Mesenchymal stem cell (in vitro differentiated cells and primary cell): Measurements from ENCODE around the gene CORO1C.

Experiments
- DNase-seq: peaks from one replicate; pipeline ENCODE4 v3.0.0-alpha.2; 2013
- H2AFZ ChIP-seq: one replicate; pipeline ENCODE4 v1.6.1; 2013; ENCODE audit warnings: low read depth, mild to moderate bottlenecking, control low read depth, inconsistent platforms, low read length, moderate library complexity
- H2AK5ac ChIP-seq: 2 replicates; pipeline ENCODE4 v1.6.1; 2013; ENCODE audit warnings: low read length, moderate library complexity, mild to moderate bottlenecking, inconsistent platforms; ENCODE audit not compliant: severe bottlenecking
- H2BK120ac ChIP-seq: one replicate; pipeline ENCODE4 v1.6.1; 2013; ENCODE audit warnings: low read depth, mild to moderate bottlenecking, inconsistent platforms, low read length, moderate library complexity
- H2BK12ac ChIP-seq, 2 experiments: one replicate each; pipeline ENCODE4 v1.6.1; 2013; ENCODE audit warnings: inconsistent platforms in 2 of 2, low read length in 2 of 2, mild to moderate bottlenecking in 2 of 2, moderate library complexity in 2 of 2, control low read depth in 1 of 2
- H2BK15ac ChIP-seq: one replicate; pipeline ENCODE4 v1.6.1; 2013; ENCODE audit warnings: mild to moderate bottlenecking, low read depth, inconsistent platforms; ENCODE audit not compliant: poor library complexity, severe bottlenecking
- H2BK5ac ChIP-seq: 2 replicates; pipeline ENCODE4 v1.6.1; 2013; ENCODE audit warnings: low read depth, mild to moderate bottlenecking, low read length, control low read depth, inconsistent platforms; ENCODE audit not compliant: poor library complexity, severe bottlenecking
- H3K14ac ChIP-seq, 2 experiments: one replicate each; pipeline ENCODE4 v1.6.1; 2013; ENCODE audit warnings: inconsistent platforms in 2 of 2, low read length in 2 of 2, control low read depth in 1 of 2, mild to moderate bottlenecking in 1 of 2, moderate library complexity in 1 of 2
- H3K18ac ChIP-seq, 2 experiments: one replicate each; pipeline ENCODE4 v1.6.1; 2013; ENCODE audit warnings: inconsistent platforms in 2 of 2, low read length in 2 of 2, control low read depth in 1 of 2, low read depth in 1 of 2, mild to moderate bottlenecking in 1 of 2
- H3K23ac ChIP-seq, 2 experiments: one replicate each; pipeline ENCODE4 v1.6.1; 2013; ENCODE audit warnings: inconsistent platforms in 2 of 2, low read length in 2 of 2, mild to moderate bottlenecking in 2 of 2, moderate library complexity in 2 of 2, control low read depth in 1 of 2
- H3K27ac ChIP-seq: 2 replicates; pipeline ENCODE4 v1.5.1; 2013; ENCODE audit warnings: mild to moderate bottlenecking, moderate library complexity, low read length, control low read depth, inconsistent platforms; ENCODE audit not compliant: poor library complexity, severe bottlenecking
- H3K27me3 ChIP-seq, 2 experiments: 2 replicates each; pipeline versions ENCODE4 v1.6.1 to v1.7.0; 2013; ENCODE audit warnings: low read length in 2 of 2, mild to moderate bottlenecking in 2 of 2, moderate library complexity in 2 of 2, control low read depth in 1 of 2, inconsistent platforms in 1 of 2; ENCODE audit not compliant: control insufficient read depth in 1 of 2, insufficient read depth in 1 of 2
- H3K36me3 ChIP-seq, 2 experiments: 2 replicates each; pipeline versions ENCODE4 v1.6.1 to v1.7.0; 2013; ENCODE audit warnings: low read length in 2 of 2, control low read depth in 1 of 2, inconsistent platforms in 1 of 2, low read depth in 1 of 2, mild to moderate bottlenecking in 1 of 2; ENCODE audit not compliant: insufficient read depth in 2 of 2, control insufficient read depth in 1 of 2
- H3K4ac ChIP-seq, 2 experiments: one replicate each; pipeline ENCODE4 v1.6.1; 2013; ENCODE audit warnings: inconsistent platforms in 2 of 2, low read length in 2 of 2, mild to moderate bottlenecking in 2 of 2, moderate library complexity in 2 of 2, control low read depth in 1 of 2, low read depth in 1 of 2
- H3K4me1 ChIP-seq: 2 replicates; pipeline ENCODE4 v1.6.1; 2013; ENCODE audit warnings: low read depth, low read length, control low read depth; ENCODE audit not compliant: control insufficient read depth, insufficient read depth
- H3K4me2 ChIP-seq: 2 replicates; pipeline ENCODE4 v1.6.1; 2013; ENCODE audit warnings: low read length, mild to moderate bottlenecking, inconsistent platforms; ENCODE audit not compliant: poor library complexity, severe bottlenecking
- H3K4me3 ChIP-seq, 2 experiments: 2 replicates each; pipeline versions ENCODE4 v1.5.1 to v1.7.0; 2013; ENCODE audit warnings: low read length in 2 of 2, mild to moderate bottlenecking in 2 of 2, control low read depth in 1 of 2, low read depth in 1 of 2; ENCODE audit not compliant: insufficient read depth in 1 of 2
- H3K79me1 ChIP-seq: replicated peaks from 2 replicates; pipeline ENCODE4 v1.6.1; 2013; ENCODE audit warnings: mild to moderate bottlenecking, control low read depth, low read length, inconsistent platforms; ENCODE audit not compliant: poor library complexity, severe bottlenecking
- H3K9ac ChIP-seq: 2 replicates; pipeline ENCODE4 v1.7.0; 2013; ENCODE audit warnings: mild to moderate bottlenecking, low read length, moderate library complexity
- H3K9me3 ChIP-seq: 2 replicates; pipeline ENCODE4 v1.7.0; 2013; ENCODE audit warnings: mild to moderate bottlenecking, low read length; ENCODE audit not compliant: control insufficient read depth
- H4K8ac ChIP-seq: one replicate; pipeline ENCODE4 v1.6.1; 2013; ENCODE audit warnings: inconsistent platforms, mild to moderate bottlenecking, low read length, moderate library complexity
- H4K91ac ChIP-seq: one replicate; pipeline ENCODE4 v1.6.1; 2013; ENCODE audit warnings: mild to moderate bottlenecking, low read length, inconsistent platforms
- WGBS: methylation state at CpG from one replicate; pipeline ENCODE4 v1.1.7; 2013; ENCODE audit warnings: mixed read lengths; 5-methylcytosine and 5-hydroxymethylcytosine counted together

The CORO1C gene

DNA sequence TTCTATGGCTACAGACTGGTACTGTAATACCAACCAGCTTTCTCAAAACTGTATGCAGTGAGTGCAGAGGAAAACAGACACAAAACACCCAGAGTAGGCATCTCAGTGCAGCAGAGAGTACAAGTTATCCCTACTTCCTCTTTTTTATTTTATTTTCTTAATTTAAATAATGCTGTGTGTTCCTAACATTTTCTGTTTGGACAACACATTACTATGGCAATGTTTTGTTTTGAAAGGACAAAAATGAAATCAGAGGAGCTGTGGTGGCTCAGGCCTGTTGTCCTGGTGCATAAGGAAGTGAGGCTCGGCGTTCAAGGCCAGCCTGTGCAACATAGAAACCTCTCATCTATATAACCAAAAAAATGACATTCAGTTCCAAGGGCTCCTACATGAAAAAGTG, 64.0 kb downstream of the CORO1C start:
- Histone ChIP-seq H3K9me3 (no peaks in the 10 kb centered on the region), H2BK12ac (no peak overlapping the region), H3K14ac (no peak overlapping the region), H2BK5ac (no peak overlapping the region), H3K27me3 (no peaks in the 10 kb centered on the region), H2AK5ac (no peak overlapping the region), H3K9ac (peak overlapping the region; percentile 70), H3K36me3 (peaks cover 10 to 11% of the 10 kb centered on the region in 2 experiments), H2BK15ac (no peak overlapping the region), H3K27ac (no peak overlapping the region), H2AFZ (no peak overlapping the region), H3K4ac (no peak overlapping the region), H4K8ac (no peak overlapping the region), H4K91ac (no peak overlapping the region), H3K4me2 (no peak overlapping the region), H3K4me3 (no peak overlapping the region), H2BK120ac (no peak overlapping the region), H3K4me1 (peaks cover 17% of the 10 kb centered on the region), H3K18ac (no peak overlapping the region), H3K23ac (no peak overlapping the region), H3K79me1 (peaks cover 2% of the 10 kb centered on the region)
- peak; percentile 60 for DNase-seq
- 83% methylated on average over 2 of the region's 2 CpGs for WGBS

DNA sequence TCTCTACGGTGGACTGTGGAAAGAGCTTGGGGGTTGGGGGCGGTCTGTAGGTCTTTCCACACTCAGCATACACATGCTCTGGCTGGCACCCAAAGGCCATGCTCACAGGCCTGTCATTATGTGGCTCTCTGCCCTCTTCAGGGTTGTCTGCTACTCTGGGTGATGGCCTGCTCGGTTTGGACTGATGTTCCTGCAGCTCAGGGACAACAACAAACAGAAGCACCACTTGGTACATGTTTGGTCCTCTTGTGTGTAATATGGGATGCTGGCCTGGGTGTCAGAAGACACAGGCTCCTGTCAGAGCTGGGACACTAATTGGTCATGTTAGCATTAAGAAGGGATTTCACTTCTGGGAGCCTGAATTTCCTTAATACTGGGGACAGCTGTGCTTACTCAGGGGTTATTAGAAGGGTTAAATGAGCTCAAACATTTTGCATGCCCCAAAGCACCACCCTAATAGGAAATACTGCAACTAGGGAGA, 64.9 kb downstream of the CORO1C start:
- peak overlapping the region; percentile 59 for H3K27ac ChIP-seq
- no peak overlapping the region for H3K4me2 ChIP-seq
- H3K23ac ChIP-seq = no peak overlapping the region
- peak overlapping the region in 1 of 2 experiments; percentile 33 for H3K4ac ChIP-seq
- peak overlapping the region; percentile 70 for H3K9ac ChIP-seq
- H3K18ac ChIP-seq = no peak overlapping the region
- no peak overlapping the region for H2BK120ac ChIP-seq
- no peak overlapping the region for H2BK15ac ChIP-seq
- H4K8ac ChIP-seq = no peak overlapping the region
- peak; percentile 56 for DNase-seq
- peaks cover 15% of the 10 kb centered on the region for H3K4me1 ChIP-seq
- H3K9me3 ChIP-seq = no peaks in the 10 kb centered on the region
- H3K79me1 ChIP-seq = peaks cover 2% of the 10 kb centered on the region
- no peak overlapping the region for H3K14ac ChIP-seq
- H3K36me3 ChIP-seq = peaks cover 11 to 12% of the 10 kb centered on the region in 2 experiments
- H2BK12ac ChIP-seq = no peak overlapping the region
- H2BK5ac ChIP-seq = no peak overlapping the region
- no peaks in the 10 kb centered on the region for H3K27me3 ChIP-seq
- no peak overlapping the region for H2AK5ac ChIP-seq
- H4K91ac ChIP-seq = peak overlapping the region; percentile 4
- H3K4me3 ChIP-seq = peak overlapping the region in 1 of 2 experiments; percentile 7
- 54% methylated on average over 2 of the region's 3 CpGs for WGBS
- no peak overlapping the region for H2AFZ ChIP-seq

DNA sequence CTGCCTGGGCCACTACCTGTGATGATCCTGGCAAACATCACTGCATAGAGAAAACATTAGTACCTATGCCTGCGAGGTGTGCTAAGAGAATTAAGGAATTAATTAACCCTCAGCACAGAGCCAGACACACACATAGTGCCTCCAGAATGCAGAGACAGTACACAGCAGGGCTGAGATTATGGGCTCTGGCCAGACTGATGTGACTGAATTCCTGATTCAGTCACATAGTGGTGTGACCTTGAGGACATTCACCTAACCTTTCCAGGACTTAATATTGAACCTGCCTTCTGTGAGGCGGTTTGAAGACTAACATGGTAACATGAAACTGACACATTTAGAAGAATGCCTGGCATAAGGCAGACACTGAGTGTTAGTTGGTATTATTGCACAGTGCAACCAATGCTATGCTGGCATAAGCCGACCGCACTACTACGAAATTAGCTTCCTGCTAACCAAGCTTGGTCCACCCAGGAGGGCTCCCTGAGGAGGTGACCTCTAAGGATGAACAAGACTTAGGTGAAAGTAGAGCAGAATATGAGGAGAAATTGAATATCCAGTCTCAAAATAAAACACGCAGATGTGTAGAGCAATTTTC, 65.6 kb downstream of the CORO1C start:
- H2BK120ac ChIP-seq = no peak overlapping the region
- H3K36me3 ChIP-seq = peaks cover 8 to 16% of the 10 kb centered on the region in 2 experiments
- no peaks in the 10 kb centered on the region for H3K27me3 ChIP-seq
- peak overlapping the region in 1 of 2 experiments; percentile 72 for H3K23ac ChIP-seq
- H3K4me3 ChIP-seq = peak overlapping the region in 1 of 2 experiments; percentile 7
- H2AFZ ChIP-seq = no peak overlapping the region
- DNase-seq = no peak
- peak overlapping the region in 1 of 2 experiments; percentile 71 for H2BK12ac ChIP-seq
- H3K14ac ChIP-seq = peak overlapping the region in 1 of 2 experiments; percentile 79
- no peak overlapping the region for H2BK5ac ChIP-seq
- peak overlapping the region in 1 of 2 experiments; percentile 73 for H3K18ac ChIP-seq
- H4K91ac ChIP-seq = no peak overlapping the region
- H3K27ac ChIP-seq = peak overlapping the region; percentile 59
- H3K9ac ChIP-seq = peak overlapping the region; percentile 70
- H2BK15ac ChIP-seq = no peak overlapping the region
- H3K4me1 ChIP-seq = peaks cover 12% of the 10 kb centered on the region
- H4K8ac ChIP-seq = no peak overlapping the region
- peak overlapping the region; percentile 18 for H2AK5ac ChIP-seq
- H3K4me2 ChIP-seq = no peak overlapping the region
- WGBS = 93% methylated on average over 6 of the region's 6 CpGs
- H3K4ac ChIP-seq = peak overlapping the region in 1 of 2 experiments; percentile 82
- no peaks in the 10 kb centered on the region for H3K9me3 ChIP-seq
- H3K79me1 ChIP-seq = peaks cover 2% of the 10 kb centered on the region

DNA sequence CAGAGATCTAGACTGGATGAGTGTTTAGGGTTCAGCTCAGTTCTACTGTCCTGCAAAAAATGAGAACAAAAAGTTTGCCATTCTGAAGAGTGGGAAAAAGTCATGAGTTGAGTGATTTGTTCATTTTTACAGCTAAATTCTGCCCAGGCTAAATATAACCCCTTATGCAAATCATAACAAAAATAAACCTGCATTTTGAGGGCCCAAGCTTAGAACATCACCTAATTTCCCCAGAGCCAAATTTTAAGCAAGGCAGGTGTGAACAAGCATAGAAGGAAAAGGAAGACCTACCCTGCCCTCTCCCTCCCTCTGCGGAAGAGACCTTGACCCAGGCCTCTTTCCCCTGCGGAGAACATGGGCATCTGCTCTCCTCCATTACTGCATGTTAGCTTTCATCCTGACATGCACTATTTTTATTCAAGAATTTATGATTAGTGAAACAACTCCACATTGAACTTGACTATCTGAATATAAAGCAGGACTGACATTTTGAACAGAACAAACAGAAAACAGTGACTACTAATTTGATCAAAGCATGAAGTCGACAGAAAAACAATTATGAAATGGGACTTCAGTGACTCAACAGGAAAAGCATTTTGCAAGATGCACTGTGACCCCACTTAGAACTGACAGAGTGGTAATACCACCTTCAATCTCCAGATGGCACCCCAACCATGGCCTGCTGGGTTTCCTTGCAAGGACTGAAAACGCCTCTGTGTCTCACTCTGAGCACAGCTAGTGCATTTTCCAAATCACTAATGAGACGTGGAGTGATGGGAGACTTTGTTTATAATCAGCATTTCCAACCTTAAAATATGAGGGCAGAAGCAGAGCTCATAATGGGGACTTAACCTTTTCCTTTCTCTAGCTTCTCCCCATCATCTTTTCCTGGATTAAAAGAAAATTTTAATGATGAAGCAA, 66.7 kb downstream of the CORO1C start:
- H3K18ac ChIP-seq = peak overlapping the region; percentile 74 to 85
- H3K27ac ChIP-seq = peak overlapping the region; percentile 93
- no peak overlapping the region for H2BK15ac ChIP-seq
- peak; percentile 97 for DNase-seq
- H3K4me1 ChIP-seq = peaks cover 9% of the 10 kb centered on the region
- H3K4me3 ChIP-seq = peak overlapping the region in 1 of 2 experiments; percentile 46
- no peak overlapping the region for H2AFZ ChIP-seq
- H3K4me2 ChIP-seq = no peak overlapping the region
- no peaks in the 10 kb centered on the region for H3K27me3 ChIP-seq
- H3K9me3 ChIP-seq = no peaks in the 10 kb centered on the region
- no peak overlapping the region for H3K23ac ChIP-seq
- 7% methylated on average over 2 of the region's 5 CpGs for WGBS
- peaks cover 7 to 19% of the 10 kb centered on the region in 2 experiments for H3K36me3 ChIP-seq
- peak overlapping the region in 1 of 2 experiments; percentile 34 for H2BK12ac ChIP-seq
- H3K4ac ChIP-seq = peak overlapping the region in 1 of 2 experiments; percentile 41
- H2BK5ac ChIP-seq = peak overlapping the region; percentile 38
- no peak overlapping the region for H2BK120ac ChIP-seq
- H3K9ac ChIP-seq = peak overlapping the region; percentile 78
- peaks cover 2% of the 10 kb centered on the region for H3K79me1 ChIP-seq
- no peak overlapping the region for H3K14ac ChIP-seq
- H2AK5ac ChIP-seq = peak overlapping the region; percentile 95
- no peak overlapping the region for H4K91ac ChIP-seq
- no peak overlapping the region for H4K8ac ChIP-seq
